NB4 (cell line): ENCODE data around the gene PACSIN3.

Experiments
- MYC ChIP-seq: IDR thresholded peaks from 2 replicates; pipeline ENCODE4 v1.6.1; 2011; ENCODE audit warnings: low read depth, low read length
- POLR2A ChIP-seq: IDR thresholded peaks from 2 replicates; pipeline ENCODE4 v1.6.1; 2011; ENCODE audit warnings: mild to moderate bottlenecking; ENCODE audit not compliant: insufficient read length; ENCODE audit errors: extremely low read depth
- TF ChIP-seq, protein P1 (sequence below): IDR thresholded peaks from one replicate; pipeline ENCODE4 v1.5.1; 2012; ENCODE audit warnings: low read depth, low read length
- TF ChIP-seq, protein P2 (sequence below): IDR thresholded peaks from 2 replicates; pipeline ENCODE4 v1.6.1; 2011; ENCODE audit warnings: low read depth, low read length

DNA sequence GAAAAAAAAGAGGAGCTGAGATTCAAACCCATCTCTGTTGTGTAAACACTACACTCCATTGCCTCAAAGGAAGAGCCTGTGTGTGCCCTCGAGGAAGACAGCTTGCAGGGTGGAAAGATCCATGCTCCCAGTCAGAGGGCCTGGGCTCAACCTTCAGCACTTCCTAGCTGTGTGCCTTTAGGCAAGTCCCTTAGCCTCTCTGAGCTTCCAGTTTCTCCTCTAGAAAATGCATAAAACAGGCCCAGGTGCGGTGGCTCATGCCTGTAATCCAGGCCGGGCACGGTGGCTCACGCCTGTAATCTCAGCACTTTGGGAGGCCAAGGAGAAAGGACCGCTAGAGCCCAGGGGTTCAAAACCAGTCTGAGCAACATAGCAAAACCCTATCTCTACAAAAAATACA is 5.0 kb downstream of the PACSIN3 start:
- TF ChIP-seq, protein P1, sequence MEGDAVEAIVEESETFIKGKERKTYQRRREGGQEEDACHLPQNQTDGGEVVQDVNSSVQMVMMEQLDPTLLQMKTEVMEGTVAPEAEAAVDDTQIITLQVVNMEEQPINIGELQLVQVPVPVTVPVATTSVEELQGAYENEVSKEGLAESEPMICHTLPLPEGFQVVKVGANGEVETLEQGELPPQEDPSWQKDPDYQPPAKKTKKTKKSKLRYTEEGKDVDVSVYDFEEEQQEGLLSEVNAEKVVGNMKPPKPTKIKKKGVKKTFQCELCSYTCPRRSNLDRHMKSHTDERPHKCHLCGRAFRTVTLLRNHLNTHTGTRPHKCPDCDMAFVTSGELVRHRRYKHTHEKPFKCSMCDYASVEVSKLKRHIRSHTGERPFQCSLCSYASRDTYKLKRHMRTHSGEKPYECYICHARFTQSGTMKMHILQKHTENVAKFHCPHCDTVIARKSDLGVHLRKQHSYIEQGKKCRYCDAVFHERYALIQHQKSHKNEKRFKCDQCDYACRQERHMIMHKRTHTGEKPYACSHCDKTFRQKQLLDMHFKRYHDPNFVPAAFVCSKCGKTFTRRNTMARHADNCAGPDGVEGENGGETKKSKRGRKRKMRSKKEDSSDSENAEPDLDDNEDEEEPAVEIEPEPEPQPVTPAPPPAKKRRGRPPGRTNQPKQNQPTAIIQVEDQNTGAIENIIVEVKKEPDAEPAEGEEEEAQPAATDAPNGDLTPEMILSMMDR: no peak
- TF ChIP-seq POLR2A: no peak
- no peak for TF ChIP-seq MYC
- TF ChIP-seq, protein P2, sequence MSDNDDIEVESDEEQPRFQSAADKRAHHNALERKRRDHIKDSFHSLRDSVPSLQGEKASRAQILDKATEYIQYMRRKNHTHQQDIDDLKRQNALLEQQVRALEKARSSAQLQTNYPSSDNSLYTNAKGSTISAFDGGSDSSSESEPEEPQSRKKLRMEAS: no peak
